Stimulated activated CD4-positive, alpha-beta T cell treated with anti-CD3 and anti-CD28 coated beads, Interleukin-1b, Interleukin-23, amount 100 ng/mL, for 4 hours (primary cell): ENCODE results near the gene ACSL6.
"Not testable (repeated sequence)": the region's sequence is repeated elsewhere in the genome, so short reads cannot be mapped to it uniquely, and the experiment has no call there.

ENCODE experiments used
- DNase-seq, 2 donors: peaks; one replicate each; pipeline ENCODE4 v3.0.0-alpha.2; 2020; ENCODE audit warnings: low read depth in 2 of 2

ACSL6 gene

GRCh38 chr5:131942016-131942415 lies 69.4 kb downstream of the ACSL6 start:
- no peak for DNase-seq

- no peak for DNase-seq
Measured at GRCh38 chr5:131939690-131940345, 71.6 kb downstream of the ACSL6 start.

GRCh38 chr5:131932235-131932634 lies 79.2 kb downstream of the ACSL6 start:
- no peak for DNase-seq

DNA sequence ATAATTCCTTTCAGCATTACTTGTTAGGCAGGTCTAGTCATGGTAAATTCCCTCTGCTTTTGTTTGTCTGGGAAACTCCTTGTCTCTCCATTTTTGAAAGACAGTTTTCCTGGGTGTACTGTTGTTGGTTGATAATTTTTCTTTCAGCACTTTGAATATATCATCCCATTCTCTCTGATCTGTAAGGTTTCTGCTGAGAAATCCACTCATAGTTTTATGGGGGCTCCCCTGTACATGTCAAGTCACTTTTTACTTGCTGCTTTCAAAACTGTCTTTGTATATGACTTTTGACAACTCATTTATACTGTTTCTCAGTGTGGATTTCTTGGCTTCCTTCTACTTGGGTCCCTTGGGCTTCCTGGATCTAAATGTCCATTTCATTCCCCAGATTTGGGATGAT lies 82.5 kb downstream of the ACSL6 start:
- no peak for DNase-seq

DNA sequence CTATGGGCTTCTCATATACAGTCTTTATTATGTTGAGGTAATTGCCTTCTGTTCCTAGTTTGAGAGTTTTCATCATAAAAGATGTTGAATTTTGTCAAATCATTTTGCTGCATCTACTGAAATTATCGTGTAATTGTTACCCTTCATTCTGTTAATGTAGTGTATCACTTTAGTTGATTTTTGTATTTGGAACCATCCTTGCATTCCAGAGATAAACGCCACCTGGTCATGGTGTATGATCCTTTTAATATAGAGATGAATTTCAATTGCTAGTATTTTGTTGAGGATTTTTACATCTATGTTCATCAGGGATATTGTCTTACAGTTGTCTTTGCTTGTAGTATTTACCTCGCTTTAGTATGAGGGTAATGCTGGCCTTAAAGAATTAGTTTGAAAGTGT lies 85.3 kb downstream of the ACSL6 start:
- no peak for DNase-seq

- no peak for DNase-seq
Measured at GRCh38 chr5:131916481-131916880, 95.0 kb downstream of the ACSL6 start.

- no peak for DNase-seq
Measured at GRCh38 chr5:131914472-131914871, 97.0 kb downstream of the ACSL6 start.

- DNase-seq: no peak
Measured at GRCh38 chr5:131913603-131914002, 97.9 kb downstream of the ACSL6 start.

DNA sequence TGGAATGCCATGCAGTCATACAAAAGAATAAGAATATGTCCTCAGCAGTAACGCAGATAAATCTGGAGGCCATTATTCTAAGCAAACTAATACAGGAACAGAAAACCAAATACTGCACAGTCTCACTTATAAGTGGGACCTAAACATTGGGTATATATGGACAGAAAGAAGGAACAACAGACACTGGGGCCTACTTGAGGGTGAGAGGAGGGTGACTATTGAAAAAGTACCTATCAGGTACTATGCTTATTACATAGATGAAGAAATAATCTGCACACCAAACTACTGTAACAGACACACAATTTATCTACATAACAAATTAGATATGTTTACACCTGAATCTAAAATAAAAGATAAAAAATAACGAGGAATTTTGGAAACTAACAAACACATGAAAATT lies 104.8 kb downstream of the ACSL6 start:
- DNase-seq: no peak

DNA sequence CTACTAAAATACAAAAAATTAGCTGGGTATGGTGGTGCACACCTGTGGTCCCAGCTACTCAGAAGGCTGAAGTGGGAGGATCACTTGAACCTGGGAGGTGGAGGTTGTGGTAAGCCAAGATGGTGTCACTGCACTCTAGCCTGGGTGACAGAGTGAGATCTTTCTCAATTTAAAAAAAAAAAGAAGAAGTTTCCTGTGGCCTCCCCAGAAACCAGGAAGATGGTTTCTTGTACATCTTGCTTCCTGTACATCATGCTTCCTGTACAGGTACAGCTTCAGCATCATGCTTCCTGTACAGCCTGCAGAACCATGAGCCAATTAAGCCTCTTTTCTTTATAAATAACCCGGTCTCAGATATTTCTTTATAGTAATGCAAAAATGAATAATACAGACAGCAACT lies 109.2 kb downstream of the ACSL6 start:
- DNase-seq: not testable (repeated sequence)
